Vagina (tissue), 2 donors: ENCODE measurements around the gene BICDL2.

ENCODE experiments used
- POLR2A ChIP-seq, 2 donors: fragments of 450-650 bp; IDR thresholded peaks; one replicate each; pipeline ENCODE4 v1.6.1; 2017; ENCODE audit warnings: antibody characterized with exemption in 2 of 2, mild to moderate bottlenecking in 2 of 2, moderate library complexity in 2 of 2
- POLR2AphosphoS5 ChIP-seq, 2 donors: sonication (generic); formaldehyde crosslinking; IDR thresholded peaks; one replicate each; pipeline ENCODE4 v1.9.0; 2017; ENCODE audit warnings: antibody characterized with exemption in 2 of 2, mild to moderate bottlenecking in 2 of 2, low read depth in 1 of 2; ENCODE audit not compliant: insufficient read depth in 1 of 2
- TF ChIP-seq, protein P1 (sequence below), 3 experiments: fragments of 450-650 bp in 2 of 3; fragments of 200-600 bp in 1 of 3; sonication (generic) in 1 of 3; IDR thresholded peaks; one replicate each; pipeline ENCODE4 v1.5.1; 2017 to 2019; ENCODE audit warnings: antibody characterized with exemption in 3 of 3, mild to moderate bottlenecking in 2 of 3, moderate library complexity in 2 of 3

- TF ChIP-seq, protein P1, sequence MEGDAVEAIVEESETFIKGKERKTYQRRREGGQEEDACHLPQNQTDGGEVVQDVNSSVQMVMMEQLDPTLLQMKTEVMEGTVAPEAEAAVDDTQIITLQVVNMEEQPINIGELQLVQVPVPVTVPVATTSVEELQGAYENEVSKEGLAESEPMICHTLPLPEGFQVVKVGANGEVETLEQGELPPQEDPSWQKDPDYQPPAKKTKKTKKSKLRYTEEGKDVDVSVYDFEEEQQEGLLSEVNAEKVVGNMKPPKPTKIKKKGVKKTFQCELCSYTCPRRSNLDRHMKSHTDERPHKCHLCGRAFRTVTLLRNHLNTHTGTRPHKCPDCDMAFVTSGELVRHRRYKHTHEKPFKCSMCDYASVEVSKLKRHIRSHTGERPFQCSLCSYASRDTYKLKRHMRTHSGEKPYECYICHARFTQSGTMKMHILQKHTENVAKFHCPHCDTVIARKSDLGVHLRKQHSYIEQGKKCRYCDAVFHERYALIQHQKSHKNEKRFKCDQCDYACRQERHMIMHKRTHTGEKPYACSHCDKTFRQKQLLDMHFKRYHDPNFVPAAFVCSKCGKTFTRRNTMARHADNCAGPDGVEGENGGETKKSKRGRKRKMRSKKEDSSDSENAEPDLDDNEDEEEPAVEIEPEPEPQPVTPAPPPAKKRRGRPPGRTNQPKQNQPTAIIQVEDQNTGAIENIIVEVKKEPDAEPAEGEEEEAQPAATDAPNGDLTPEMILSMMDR (IDR thresholded peaks at IDR 0.05), result no peak
- TF ChIP-seq POLR2A (IDR thresholded peaks at IDR 0.05) (no peak), POLR2AphosphoS5 (IDR thresholded peaks at IDR 0.05; ENCODE audit: insufficient read depth in 1 of 2, low read depth in 1 of 2) (no peak)
These were observed 27.1 kb upstream of the BICDL2 start for GRCh38 chr16:3063625-3064386.
